Upper lobe of left lung (tissue), 6 donors: ENCODE results near the gene CNPY1. TPM values are rescaled to one million over a fixed set of nuclear protein-coding genes. Genes with fewer than 3 reads are reported as not detected.

Experiments used
- ATAC-seq, 2 donors: fragments of 200-7000 bp; cut with Tn5 transposase; one replicate each; pipeline ENCODE4 v1.9.1; 2022; ENCODE audit warnings: mild to moderate bottlenecking in 2 of 2, moderate library complexity in 2 of 2; ENCODE audit not compliant: low FRiP score in 2 of 2
- DNase-seq, 2 donors: peaks; one replicate each; pipeline ENCODE4 v3.0.0-alpha.2; 2019 to 2020
- H3K27ac ChIP-seq, 4 donors: fragments of 200-600 bp; sonication (generic); one replicate each; pipeline ENCODE4 v1.5.1; 2016 to 2019
- H3K27me3 ChIP-seq, 4 donors: fragments of 200-600 bp; sonication (generic); one replicate each; pipeline ENCODE4 v1.5.1; 2017 to 2019
- H3K36me3 ChIP-seq, 4 donors: fragments of 200-600 bp; sonication (generic); one replicate each; pipeline ENCODE4 v1.5.1; 2016 to 2019
- H3K4me1 ChIP-seq, 4 donors: fragments of 200-600 bp; sonication (generic); one replicate each; pipeline ENCODE4 v1.5.1; 2018 to 2019
- H3K4me3 ChIP-seq, 4 donors: fragments of 200-600 bp; sonication (generic); one replicate each; pipeline ENCODE4 v1.5.1; 2017 to 2019; ENCODE audit warnings: mild to moderate bottlenecking in 2 of 4, moderate library complexity in 1 of 4
- H3K9me3 ChIP-seq, 4 donors: fragments of 200-600 bp; sonication (generic); one replicate each; pipeline ENCODE4 v1.5.1; 2018 to 2019
- EP300 ChIP-seq, 4 donors: sonication (generic); formaldehyde crosslinking; IDR thresholded peaks; one replicate each; pipeline ENCODE4 v1.5.1; 2017; ENCODE audit warnings: antibody characterized with exemption in 4 of 4, control low read depth in 2 of 4
- POLR2A ChIP-seq, 4 donors: fragments of 450-650 bp; IDR thresholded peaks; one replicate each; pipeline ENCODE4 v1.5.1; 2016 to 2017; ENCODE audit warnings: antibody characterized with exemption in 4 of 4, mild to moderate bottlenecking in 2 of 4
- POLR2AphosphoS5 ChIP-seq, 2 donors: sonication (generic); formaldehyde crosslinking; IDR thresholded peaks; one replicate each; pipeline ENCODE4 v1.5.1; 2017; ENCODE audit warnings: antibody characterized with exemption in 2 of 2
- WGBS, 2 donors: methylation state at CpG; one replicate each; pipeline ENCODE4 v1.1.5; 2017 to 2018; 5-methylcytosine and 5-hydroxymethylcytosine counted together
- total RNA-seq, 6 donors: library from RNA; depleted of rRNA in 4 of 6; stranded (reverse); fragments of >200 nt in 4 of 6; gene quantifications; one replicate each; pipeline versions ENCODE4 v1.1.0 to v1.2.1, GENCODE V29; 2016 to 2021
- TF ChIP-seq, protein P1 (sequence below), 6 experiments: fragments of 450-650 bp in 4 of 6; fragments of 200-600 bp in 2 of 6; sonication (generic) in 2 of 6; IDR thresholded peaks; one replicate each; pipeline ENCODE4 v1.5.1; 2016 to 2019; ENCODE audit warnings: antibody characterized with exemption in 6 of 6
- donor health status: DM: no; HTN: no; CAD: no; lungs with moderate emphysema.
- donor health status: DM: no; HTN: yes; CAD: no; lungs with severe emphysema.

The CNPY1 gene
- total RNA-seq, 6 donors from 2014 or later = not detected

DNA sequence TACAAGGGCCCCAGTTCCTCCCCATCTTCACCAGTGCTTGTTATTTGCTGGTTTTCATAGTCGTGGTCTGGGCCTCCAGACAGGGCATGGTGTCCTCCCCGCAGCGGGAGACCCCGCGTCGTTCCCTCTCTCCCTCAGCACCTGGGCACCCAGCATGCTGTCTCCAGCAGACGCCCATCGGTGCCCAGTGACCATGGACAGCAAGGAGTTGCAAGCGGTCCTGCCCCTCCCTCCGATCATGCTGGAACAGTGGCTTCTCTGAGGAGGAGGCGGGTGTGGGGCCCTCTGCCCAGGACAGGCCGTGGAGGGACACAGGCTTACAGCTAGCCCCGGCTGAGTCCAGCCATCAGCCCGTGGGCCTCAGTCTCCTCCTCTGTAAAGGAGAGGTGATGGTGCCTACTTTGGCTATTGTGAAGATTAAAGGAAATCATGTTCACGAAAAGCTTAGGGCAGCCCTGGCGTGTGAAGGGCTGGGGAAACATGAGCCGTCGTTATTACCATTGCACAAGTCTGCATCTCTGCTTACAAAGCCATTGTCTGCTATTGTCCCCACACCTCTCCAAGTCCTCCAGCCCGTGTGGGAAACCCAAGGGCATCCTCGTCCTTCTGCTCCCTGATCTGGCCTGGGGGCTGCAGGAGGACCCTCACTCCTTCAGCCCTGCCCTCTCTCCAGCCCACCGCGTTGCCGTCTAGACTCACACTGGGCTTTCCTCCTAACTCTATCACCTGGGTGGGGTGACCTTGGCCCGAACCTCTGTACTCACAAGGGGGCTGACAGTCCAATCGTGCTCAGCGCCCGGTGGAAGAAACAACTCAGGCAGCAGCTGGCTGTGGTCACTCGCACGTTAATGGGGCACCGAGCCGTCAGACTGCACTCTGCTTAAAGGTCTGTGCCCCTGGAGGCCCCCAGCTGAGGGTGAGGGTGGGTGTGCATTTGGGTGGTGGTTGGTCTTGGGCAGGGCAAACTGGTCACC, 58.6 kb downstream of the CNPY1 start:
- TF ChIP-seq, protein P1, sequence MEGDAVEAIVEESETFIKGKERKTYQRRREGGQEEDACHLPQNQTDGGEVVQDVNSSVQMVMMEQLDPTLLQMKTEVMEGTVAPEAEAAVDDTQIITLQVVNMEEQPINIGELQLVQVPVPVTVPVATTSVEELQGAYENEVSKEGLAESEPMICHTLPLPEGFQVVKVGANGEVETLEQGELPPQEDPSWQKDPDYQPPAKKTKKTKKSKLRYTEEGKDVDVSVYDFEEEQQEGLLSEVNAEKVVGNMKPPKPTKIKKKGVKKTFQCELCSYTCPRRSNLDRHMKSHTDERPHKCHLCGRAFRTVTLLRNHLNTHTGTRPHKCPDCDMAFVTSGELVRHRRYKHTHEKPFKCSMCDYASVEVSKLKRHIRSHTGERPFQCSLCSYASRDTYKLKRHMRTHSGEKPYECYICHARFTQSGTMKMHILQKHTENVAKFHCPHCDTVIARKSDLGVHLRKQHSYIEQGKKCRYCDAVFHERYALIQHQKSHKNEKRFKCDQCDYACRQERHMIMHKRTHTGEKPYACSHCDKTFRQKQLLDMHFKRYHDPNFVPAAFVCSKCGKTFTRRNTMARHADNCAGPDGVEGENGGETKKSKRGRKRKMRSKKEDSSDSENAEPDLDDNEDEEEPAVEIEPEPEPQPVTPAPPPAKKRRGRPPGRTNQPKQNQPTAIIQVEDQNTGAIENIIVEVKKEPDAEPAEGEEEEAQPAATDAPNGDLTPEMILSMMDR (IDR thresholded peaks at IDR 0.05) = no peak
- TF ChIP-seq POLR2A (IDR thresholded peaks at IDR 0.05) (no peak), EP300 (IDR thresholded peaks at IDR 0.05) (no peak), POLR2AphosphoS5 (IDR thresholded peaks at IDR 0.05) (no peak)
- no peak for ATAC-seq

DNA sequence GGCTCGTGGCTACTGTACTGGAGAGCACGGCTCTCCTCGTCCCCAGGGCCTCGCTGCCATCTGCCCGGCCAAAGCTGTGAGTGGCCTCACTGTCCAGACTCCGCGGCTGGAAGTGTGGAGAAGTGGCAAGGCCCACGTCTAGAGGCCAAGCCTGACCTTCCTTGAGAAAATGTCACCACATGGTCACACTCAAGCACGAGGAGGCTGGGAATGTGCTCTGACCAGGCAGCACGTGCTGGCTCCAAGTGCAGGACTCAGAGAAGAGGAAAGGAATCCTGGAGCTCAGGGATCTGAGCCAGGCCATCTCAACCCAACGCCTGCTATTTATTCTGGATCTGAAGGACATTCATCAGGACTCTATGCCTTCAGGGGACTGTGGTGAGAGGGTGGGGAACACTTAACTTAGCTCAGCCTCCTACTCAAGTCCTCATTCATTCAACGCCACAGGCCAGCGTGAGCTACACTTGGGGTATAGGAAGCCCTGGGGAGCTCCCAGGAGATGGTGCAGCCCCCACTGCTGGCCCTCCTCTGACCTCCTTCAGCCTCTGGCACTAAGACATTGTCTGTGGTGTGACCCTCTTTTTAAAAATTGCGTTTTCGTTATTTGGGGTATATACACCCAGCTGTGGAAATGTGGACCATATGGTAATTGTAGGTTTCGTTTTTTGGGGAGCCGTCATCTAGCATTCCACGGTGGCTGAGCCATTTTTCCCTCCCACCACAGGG, 59.4 kb downstream of the CNPY1 start:
- no peak for ATAC-seq
- 79 to 82% methylated on average over 18 of the region's 18 CpGs for WGBS, 2 donors
- peaks cover 0 to 21% (median 3%) of the 10 kb centered on the region in 4 donors for H3K27me3 ChIP-seq
- no peak overlapping the region for H3K27ac ChIP-seq
- no peaks in the 10 kb centered on the region for H3K9me3 ChIP-seq
- peaks cover 10 to 15% (median 14%) of the 10 kb centered on the region in 4 donors for H3K4me1 ChIP-seq
- DNase-seq = peak in 1 of 2 donors; percentile 32
- no peaks in the 10 kb centered on the region for H3K36me3 ChIP-seq
- no peak overlapping the region for H3K4me3 ChIP-seq
- TF ChIP-seq EP300 (IDR thresholded peaks at IDR 0.05) (no peak), POLR2A (IDR thresholded peaks at IDR 0.05) (no peak), POLR2AphosphoS5 (IDR thresholded peaks at IDR 0.05) (no peak)
- TF ChIP-seq, protein P1 (IDR thresholded peaks at IDR 0.05) = no peak

More for the DNA sequence above, 58.6 kb downstream of the CNPY1 start:
- Histone ChIP-seq H3K27me3 (peaks cover 0 to 22% (median 3%) of the 10 kb centered on the region in 4 donors), H3K27ac (no peak overlapping the region), H3K4me3 (no peak overlapping the region), H3K4me1 (peaks cover 10 to 15% (median 14%) of the 10 kb centered on the region in 4 donors), H3K9me3 (no peaks in the 10 kb centered on the region), H3K36me3 (no peaks in the 10 kb centered on the region)
- peak in 1 of 2 donors; percentile 46 for DNase-seq
- 77 to 85% methylated on average over 22 to 31 of the region's 31 CpGs for WGBS, 2 donors

DNA sequence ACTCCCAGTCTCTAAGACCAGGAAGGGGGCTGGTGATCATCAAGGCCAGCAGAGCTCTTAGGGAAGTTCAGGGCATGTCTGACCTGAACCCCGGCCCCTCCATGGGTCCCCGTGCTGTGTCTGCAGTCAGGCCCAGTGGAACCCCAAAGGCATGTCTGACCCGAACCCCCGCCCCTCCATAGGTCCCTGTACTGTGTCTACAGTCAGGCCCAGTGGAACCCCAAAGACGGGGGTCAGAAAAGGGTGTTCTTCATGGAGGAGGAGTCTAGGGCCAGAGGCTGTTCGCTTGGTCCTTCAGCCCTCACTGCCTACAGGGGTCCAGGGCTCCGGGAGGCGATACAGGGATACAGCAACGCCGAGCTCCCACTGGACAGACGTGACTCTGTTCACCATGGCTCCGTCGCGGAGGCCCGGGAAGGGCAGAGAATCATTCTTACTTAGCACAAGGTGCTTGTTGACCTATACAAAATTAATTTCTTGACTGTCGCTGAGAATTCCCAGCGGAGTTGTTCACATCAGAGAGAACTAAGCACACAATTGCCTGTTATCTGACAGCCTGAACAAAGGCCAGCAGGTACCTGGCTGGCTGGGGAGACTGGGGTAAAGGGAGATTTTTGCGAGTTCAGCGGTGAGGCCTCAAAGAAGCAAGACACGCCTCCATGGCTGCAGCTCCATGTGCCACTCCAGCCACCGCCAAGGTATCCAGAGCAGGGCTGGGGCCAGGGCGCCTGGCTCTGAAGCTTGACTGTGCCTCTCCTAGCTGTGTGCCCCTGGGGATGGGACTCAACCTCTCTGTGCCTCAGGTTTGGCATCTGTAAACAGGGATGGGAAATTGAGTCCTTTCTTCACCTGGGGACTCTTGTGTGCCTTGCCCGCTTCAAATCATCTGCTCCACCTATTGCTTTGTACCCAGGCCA, 61.6 kb downstream of the CNPY1 start:
- Histone ChIP-seq H3K4me3 (no peak overlapping the region), H3K4me1 (no peaks in the 10 kb centered on the region), H3K36me3 (no peaks in the 10 kb centered on the region), H3K27me3 (peaks cover 0 to 4% (median 1%) of the 10 kb centered on the region in 4 donors), H3K9me3 (no peaks in the 10 kb centered on the region), H3K27ac (no peak overlapping the region)
- WGBS, 2 donors = 84 to 86% methylated on average over 17 to 23 of the region's 23 CpGs
- no peak for TF ChIP-seq POLR2A (IDR thresholded peaks at IDR 0.05)
- no peak for TF ChIP-seq EP300 (IDR thresholded peaks at IDR 0.05)
- no peak for TF ChIP-seq POLR2AphosphoS5 (IDR thresholded peaks at IDR 0.05)
- TF ChIP-seq, protein P1 (IDR thresholded peaks at IDR 0.05) = no peak
- DNase-seq (peak in 1 of 2 donors; percentile 34), ATAC-seq (no peak)

DNA sequence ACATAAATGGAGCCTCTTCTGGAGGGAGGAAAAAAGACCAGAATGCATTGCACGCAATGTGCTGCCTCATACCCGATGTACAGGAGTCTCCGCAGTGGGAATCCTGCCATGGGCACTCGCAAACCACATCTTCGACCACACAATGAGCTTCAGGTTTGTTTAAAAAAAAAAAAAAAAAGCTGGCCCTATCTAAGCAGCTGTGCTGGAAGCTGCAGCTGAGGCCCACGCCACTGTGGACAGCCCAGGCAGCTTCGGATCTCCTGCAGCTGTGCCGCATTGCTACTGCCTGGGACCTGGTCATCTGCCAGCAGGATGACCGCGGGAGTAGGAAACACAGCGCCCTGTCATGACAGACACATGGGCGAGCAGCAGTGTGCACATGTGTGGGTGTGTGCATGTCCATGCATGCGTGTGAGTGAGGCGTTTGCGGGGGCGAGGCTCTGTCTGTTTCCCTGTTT, 62.5 kb downstream of the CNPY1 start:
- 62 to 72% methylated on average over 11 to 16 of the region's 16 CpGs for WGBS, 2 donors
- H3K27ac ChIP-seq = no peak overlapping the region
- H3K4me1 ChIP-seq = no peaks in the 10 kb centered on the region
- DNase-seq (peak in 1 of 2 donors; percentile 38), ATAC-seq (peak in 1 of 2 donors; percentile 14)
- no peaks in the 10 kb centered on the region for H3K36me3 ChIP-seq
- no peak overlapping the region for H3K4me3 ChIP-seq
- TF ChIP-seq POLR2A (IDR thresholded peaks at IDR 0.05) (no peak), EP300 (IDR thresholded peaks at IDR 0.05) (no peak), POLR2AphosphoS5 (IDR thresholded peaks at IDR 0.05) (no peak)
- TF ChIP-seq, protein P1 (IDR thresholded peaks at IDR 0.05) = no peak
- H3K27me3 ChIP-seq = no peaks in the 10 kb centered on the region
- no peaks in the 10 kb centered on the region for H3K9me3 ChIP-seq
